Hippocampal formation (tissue), 2 donors: Measurements from ENCODE around the gene TMEM94.
"Not testable (repeated sequence)": the region's sequence is repeated elsewhere in the genome, so short reads cannot be mapped to it uniquely, and the experiment has no call there.

Experiments
- DNase-seq, 2 donors: peaks; one replicate each; lab custom pipeline; 2025; lab: John Stamatoyannopoulos, UW

Gene TMEM94

DNA sequence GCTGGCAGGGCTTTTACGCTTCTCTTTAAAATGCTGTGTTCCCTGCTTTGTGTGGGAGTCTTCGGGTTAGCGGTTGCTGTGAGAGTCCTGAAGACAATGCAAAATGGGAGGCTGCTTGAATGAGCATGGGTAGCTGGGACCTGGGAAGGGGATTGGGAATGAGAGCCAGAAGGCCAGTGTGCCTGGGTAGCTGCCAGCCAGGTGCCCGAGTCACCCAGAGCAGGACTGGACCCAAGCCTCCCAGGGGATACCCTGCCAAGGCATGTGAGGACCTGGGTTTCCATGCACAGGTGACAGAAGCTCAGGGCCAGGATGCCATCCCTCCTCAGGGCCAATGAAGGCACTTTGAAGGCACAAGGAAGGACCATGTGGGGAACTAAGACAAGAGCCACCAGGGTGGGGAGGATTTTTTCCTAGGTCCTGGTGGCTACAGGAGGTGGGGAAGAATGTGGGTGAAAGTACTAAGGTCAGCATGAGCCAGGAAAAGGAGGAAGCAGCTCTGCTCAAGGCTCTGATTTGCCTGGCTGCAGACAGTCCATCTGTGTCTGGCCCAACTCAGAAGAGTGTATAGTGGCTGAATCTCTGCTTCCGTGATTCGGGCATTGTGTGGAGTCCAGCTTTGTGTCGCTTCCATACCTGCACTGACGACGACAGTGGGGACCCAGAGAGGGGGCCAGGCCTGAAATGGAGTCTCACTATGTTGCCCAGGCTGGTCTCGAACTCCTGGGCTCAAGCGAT lies 20.5 kb downstream of the TMEM94 start:
- no peak for DNase-seq

- DNase-seq = not testable (repeated sequence)
Observed at GRCh38 chr17:75477490-75477862, 21.0 kb downstream of the TMEM94 start.

DNA sequence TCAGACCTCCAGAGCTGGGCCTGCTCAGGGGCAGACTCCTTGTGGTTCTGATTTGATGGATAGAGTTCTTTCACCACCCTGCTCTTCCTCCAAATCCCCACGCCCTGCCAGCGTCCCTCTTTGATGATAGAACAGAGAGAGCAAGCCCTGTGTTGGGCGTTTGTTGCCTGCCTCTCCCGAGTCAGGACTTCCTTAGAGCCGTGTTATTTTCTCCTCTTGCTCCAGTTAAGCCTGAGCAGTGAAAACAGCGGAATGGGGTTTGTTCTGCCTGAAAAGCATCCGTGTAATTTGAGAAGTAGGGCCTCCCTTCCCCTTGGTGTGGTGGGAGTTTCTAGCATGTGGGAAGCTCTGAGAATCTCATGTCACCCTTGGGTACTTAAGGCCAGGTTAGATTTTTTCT lies 22.1 kb downstream of the TMEM94 start:
- no peak for DNase-seq

- no peak for DNase-seq
Observed at GRCh38 chr17:75480281-75480680, 23.8 kb downstream of the TMEM94 start.

DNA sequence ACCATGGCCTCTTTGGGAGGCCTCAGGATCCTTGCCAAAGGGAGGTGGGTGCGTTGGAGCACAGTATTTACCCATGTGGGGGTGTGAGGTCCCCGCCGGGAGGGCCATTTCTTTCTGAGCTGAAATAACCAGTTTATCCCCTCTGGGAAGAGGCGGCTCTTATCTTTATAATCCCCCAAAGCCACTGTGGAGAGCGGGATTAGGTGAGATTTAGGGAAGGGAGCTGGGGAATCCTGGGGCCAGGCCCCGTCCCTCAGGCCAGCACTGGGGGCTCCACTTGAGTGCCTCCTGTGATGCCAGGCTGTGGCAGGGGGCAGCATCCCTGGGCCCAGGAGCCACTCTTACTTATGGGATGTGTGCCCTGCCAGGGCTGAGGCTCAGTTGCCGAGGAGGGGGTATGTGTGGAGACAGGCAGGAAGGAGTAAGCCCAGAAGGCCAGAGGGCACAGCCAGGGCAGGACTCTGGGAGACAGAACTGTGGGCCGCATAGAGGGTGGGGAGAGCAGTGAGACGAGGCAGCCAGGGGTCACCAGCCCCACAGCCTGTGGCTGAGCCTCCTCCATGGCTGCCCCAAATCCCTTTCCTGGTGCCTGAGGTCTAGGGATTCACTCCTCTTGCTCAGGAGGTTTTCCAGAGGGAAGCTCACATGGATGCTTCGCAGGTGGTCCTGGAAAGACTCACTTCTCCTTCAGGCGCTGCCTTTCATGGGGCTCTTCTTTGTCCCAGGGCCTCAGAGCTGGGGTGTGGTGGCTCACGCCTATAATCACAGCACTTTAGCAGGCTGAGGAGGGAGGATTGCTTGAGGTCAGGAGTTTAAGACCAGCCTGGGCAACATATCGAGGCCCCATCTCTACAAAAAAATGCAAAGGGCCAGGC lies 25.0 kb downstream of the TMEM94 start:
- DNase-seq = no peak

DNA sequence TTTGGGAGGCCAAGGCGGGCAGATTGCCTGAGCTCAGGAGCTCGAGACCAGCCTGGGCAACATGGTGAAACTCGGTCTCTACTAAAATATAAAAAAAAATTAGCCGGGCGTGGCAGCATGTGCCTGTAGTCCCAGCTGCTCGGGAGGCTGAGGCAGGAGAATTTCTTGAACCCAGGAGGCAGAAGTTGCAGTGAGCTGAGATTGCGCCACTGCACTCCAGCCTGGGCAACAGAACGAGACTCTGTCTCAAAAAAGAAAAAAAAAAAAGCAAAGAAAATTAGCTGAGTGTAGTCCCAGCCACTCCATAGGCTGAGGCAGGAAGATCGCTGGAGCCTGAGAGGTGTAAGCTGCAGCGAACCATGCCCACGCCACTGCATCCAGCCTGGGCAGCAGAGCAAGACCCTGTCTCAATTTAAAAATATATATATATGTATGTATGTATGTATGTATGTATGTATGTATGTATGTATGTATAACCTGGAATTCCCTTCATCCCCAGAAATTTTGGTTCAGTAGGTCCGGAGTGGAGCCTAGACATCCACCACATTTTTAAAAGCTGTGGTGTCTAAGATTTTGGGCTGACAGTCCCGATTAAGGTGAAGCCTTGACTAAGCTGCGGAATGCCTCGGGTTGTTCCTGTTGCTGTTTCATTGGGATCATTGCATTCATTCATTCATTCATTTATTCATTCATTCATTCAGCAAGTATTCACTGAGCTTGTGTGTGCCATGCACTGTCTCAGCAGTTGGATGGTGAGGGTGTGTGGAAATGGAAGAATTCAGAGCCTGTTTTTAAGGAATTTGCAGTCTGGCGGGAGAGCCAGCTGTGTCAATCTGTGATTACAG lies 25.9 kb downstream of the TMEM94 start:
- DNase-seq = no peak

DNA sequence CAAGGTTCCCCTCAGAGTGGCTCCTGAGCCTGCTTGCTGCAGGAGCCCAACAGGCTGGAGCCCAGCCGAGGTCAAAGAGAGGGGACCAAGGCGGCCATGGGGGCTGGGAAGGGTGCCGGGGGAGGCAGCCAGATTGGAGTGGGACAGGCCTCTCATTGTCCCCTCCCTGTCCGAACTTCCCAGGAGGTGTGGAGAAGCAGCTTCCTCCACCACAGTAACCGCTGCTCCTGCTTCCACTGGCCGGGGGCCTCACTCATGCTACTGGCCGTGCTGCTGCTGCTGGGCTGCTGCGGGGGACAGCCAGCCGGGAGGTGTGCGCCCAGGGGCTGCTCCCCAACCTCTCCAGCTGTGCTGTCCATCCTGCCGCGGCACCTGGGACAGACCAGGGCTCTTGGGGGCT lies 29.3 kb downstream of the TMEM94 start:
- DNase-seq = no peak

- DNase-seq = no peak
Observed at GRCh38 chr17:75486151-75486550, 29.7 kb downstream of the TMEM94 start.

GRCh38 chr17:75486951-75487350 lies 30.5 kb downstream of the TMEM94 start:
- no peak for DNase-seq

DNA sequence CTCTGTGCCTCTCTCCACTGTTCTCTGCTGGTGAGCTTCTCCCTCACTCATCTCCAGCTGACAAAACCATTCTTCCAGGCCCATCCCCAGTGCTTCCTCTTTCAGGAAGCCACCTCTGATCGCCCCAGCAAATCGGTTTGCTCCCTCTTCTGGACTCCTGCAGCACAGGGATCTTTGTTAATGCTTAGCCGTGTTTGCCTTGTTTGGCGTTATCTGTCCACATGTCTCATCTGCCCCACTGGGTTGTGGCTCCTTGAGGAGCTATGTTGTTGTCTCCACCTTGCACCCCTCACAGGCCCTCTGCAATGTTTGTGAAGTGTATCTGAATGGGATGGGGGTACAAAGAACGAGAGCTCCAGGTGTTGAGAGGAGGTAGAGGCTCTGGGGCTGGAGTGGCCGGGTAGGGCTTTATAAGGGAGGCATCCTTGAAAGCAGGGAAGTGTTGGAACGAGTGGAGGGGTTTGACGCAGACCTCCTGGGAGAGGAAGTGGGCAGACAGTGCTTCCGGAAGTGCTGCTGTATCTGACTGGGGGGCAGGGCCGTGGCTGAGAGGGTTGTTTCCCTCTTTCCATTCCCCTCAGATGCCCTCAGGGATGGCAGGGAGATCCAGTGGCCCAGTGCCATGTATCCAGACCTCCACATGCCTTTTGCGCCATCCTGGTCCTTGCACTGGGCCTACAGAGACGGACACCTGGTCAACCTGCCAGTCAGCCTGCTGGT lies 31.1 kb downstream of the TMEM94 start:
- DNase-seq = peak in 1 of 2 donors; percentile 30

DNA sequence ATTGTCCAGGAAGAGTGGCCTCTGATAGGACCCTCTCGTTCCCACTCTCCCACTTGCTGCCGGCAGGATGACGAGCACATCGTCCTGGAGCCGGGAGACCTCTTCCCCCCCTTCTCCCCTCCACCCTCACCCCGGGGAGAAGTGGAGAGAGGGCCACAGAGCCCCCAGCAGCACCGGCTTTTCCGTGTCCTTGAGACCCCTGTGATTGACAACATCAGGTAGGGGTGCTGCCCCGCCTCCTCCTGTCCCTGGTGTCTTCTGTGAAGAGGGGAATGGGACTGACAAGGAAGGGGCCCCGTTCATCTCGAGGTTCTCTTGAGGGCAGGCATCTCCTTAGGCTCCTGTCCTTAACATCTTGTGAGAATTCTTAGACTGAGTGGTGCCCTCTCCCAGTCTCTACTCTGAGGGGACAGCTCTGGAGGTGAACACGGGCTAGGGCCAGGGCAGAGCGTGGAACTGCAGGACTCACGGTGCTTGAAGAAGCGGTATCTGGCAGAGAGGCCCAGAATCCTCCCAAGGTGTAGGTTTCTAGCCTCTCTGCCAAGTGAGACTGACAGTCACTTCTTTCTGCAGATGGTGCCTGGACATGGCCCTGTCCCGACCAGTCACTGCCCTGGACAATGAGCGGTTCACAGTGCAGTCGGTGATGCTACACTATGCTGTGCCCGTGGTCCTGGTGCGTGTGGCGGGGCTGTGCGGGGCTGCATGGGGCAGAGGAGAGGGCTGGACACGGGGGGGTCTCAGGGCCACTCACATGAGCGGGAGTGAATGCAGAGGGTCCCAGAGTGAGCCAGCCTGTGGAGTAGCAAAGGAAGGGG lies 32.5 kb downstream of the TMEM94 start:
- DNase-seq = no peak

DNA sequence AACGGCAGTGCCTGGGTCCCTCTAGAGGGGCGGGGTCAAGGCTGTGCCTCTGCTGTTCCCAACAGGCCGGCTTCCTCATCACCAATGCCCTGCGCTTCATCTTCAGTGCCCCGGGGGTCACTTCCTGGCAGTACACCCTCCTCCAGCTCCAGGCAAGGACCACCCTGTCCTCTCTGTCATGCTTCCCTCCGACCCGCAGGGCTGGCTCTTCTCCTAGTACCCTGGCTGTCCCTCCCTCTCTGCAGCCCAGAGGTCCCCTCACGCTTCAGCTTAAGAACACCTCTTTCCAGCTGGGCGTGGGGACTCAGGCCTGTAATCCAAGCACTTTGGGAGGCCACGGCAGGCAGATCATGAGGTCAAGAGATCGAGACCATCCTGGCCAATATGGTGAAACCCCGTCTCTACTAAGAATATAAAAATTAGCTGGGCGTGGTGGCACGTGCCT lies 33.1 kb downstream of the TMEM94 start:
- no peak for DNase-seq

DNA sequence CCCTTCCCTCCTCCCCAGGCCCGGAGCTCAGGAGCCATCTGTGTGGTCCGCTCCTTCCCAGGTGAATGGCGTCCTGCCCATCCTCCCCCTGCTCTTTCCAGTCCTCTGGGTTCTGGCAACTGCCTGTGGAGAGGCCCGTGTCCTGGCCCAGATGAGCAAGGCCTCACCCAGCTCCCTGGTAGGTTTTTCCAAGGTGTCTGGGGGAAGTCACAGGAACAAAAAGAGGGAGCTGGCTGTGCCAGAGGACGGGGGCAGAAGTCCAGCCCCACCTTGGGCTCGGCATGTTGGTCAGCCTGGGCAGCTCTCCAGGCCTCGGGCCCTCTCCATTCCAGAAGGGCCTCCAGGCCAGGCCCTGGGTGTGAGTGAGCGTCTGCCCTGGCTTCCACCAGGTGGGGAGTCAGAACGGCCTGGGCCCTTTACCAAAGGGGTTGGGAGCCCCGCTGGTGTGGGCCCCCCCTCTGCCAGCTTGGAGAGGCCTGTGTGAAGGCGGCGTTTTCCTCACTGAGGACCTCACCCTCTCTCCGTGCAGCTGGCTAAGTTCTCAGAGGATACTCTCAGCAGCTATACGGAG lies 33.8 kb downstream of the TMEM94 start:
- no peak for DNase-seq

GRCh38 chr17:75490953-75491649 lies 34.7 kb downstream of the TMEM94 start:
- DNase-seq = no peak

DNA sequence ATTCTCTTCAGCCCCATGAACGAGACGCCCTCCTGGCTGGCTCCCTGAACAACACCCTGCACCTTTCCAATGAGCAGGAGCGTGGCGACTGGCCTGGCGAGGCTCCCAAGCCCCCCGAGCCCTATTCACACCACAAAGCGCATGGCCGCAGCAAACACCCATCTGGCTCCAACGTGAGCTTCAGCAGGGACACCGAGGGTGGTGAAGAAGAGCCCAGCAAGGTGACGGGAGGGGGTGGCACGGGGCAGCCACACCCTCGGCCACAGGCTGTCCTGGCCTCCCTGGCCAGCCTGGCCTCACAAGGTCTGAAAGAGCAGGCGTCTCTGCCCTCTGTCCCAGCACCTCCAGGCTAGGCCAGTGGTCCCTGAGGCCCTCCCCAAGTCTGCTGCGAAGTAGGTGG lies 35.2 kb downstream of the TMEM94 start:
- DNase-seq = no peak

DNA sequence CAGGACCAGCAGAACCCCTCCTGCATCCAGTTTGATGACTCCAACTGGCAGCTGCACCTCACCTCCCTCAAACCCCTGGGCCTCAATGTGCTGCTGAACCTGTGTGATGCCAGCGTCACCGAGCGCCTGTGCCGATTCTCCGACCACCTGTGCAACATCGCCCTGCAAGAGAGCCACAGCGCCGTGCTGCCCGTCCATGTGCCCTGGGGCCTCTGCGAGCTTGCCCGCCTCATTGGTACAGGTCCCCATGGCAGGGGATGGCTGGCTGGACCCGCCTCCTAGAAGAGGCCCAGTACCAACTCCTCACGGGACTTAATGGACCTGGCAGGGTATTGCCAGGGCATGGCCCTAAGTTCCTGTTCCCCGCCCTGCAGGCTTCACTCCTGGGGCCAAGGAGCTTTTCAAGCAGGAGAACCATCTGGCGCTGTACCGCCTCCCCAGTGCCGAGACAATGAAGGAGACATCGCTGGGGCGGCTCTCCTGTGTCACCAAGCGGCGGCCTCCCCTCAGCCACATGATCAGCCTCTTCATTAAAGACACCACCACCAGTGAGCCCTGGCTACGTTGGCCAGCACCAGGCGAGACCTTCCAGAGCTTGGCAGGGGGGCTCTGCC lies 36.2 kb downstream of the TMEM94 start:
- no peak for DNase-seq

- no peak for DNase-seq
Observed at GRCh38 chr17:75493476-75494129, 37.2 kb downstream of the TMEM94 start.

- DNase-seq = no peak
Observed at GRCh38 chr17:75494326-75494877, 38.0 kb downstream of the TMEM94 start.
